HG02970 (cell line): ENCODE results near the gene POC1A.
"Not testable (repeated sequence)": the region's sequence is repeated elsewhere in the genome, so short reads cannot be mapped to it uniquely, and the experiment has no call there.

Source experiments
- ATAC-seq: cut with Tn5 transposase; IDR thresholded peaks from one replicate; pipeline ENCODE4 v1.9.1; 2021; ENCODE audit warnings: mild to moderate bottlenecking, moderate library complexity, moderate number of reproducible peaks; ENCODE audit not compliant: unreplicated experiment, low FRiP score

The POC1A gene

DNA sequence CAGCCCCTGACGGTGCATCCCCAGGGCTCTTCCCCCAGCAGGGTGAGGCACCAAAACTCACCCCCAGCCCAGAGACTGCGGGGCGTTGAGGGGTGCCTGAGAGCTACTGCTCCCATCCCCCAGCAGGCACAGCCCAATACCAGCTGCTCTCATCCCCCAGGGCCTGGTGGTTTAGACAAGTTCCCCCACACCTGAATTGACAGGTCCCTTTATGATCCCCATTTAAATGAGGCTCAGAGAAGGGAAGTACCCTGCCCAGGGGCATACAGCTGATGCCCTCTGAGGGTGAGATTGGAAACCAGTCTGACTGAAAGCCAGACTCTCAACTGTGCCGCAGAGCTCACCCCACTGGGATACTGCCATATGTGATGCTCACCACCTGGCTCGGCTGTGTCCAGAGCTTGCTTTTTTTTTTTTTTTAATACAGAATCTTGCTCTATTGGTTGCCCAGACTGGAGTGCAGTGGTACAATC is 118.0 kb downstream of the POC1A start:
- no peak for ATAC-seq

DNA sequence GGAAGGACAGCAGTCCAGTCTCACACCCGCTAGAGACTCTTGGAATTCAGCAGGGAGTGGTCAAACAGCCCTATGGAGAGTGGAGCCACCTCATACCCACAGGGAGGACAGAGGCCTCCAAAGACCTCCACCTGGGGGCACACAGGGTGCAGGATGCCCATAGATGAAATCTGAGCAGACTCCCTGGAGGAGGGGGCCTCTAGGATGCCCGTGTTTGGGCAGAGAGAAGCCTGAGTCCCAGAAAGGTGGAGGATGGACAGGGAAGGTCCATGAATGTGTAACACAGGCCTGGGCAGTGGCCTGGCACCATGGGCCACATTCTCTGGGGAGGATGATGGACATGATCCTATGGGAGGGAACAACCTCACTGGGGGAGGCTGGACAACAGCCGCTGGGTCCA is 119.6 kb downstream of the POC1A start:
- no peak for ATAC-seq

DNA sequence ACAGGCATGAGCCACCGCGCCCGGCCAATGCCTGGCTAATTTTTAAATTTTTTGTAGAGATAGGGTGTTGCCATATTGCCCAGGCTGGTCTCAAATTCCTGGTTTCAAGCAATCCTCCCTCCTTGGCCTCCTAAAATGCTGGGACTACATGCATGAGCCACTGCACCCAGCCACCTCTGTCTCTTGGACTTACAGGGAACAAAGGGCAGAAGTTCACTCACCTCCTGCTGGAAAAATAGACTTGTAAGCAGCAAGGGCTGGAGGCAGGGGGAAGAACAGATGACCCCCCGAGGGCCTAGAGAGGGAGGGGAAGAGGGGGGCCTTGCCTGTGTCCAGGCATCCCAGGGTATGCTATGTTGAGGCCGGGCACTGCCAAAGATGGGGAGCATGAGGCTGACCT is 120.0 kb downstream of the POC1A start:
- ATAC-seq = no peak

DNA sequence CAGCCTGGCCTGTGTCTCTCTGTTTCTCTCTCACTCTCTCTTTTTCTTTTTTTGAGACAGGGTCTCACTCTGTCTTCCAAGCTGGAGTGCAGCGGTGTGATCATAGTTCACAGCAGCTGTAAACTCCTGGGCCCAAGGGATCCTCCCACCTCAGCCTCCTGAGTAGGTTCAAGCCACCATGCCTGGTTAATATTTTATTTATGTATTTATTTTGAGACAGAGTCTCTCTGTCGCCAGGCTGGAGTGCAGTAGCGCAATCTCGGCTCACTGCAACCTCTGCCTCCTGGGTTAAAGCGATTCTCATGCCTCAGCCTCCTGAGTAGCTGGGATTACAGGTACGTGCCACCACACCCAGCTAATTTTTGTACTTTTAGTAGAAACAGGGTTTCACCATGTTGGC is 120.5 kb downstream of the POC1A start:
- not testable (repeated sequence) for ATAC-seq

DNA sequence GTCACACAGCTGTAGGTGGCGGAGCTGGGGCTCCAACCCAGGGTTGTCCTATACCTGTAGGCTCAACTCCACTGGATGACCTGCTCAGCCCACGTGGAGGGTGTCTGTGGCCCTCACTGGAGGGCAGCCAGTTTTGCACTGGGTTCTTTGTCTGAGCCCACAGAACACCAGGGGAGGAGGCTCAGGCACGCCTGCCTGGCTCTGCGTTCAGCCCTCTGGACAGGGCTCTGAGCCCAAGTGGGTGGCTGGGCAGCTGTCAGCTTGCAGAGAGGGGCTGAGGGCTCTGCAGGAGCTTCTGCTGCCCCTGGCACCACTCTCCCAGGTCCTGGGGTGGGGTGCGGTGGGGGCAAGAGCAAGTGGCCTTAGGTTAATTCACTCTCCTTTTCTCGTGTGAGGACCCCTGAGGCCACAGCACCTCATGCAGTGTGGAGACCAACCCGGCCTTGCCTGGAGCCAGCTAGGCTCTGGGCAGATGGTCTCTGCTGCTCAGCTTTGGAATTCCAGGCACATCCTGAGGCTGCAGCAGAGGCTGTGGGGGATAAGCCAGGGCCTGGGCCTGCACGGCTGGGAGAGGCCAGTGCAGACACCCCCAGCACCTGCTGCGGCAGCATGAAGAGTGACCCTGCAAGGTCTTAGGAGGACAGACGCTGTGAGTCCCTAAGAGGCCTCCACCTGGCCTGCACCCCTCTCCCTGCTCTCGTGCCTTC is 121.4 kb downstream of the POC1A start:
- no peak for ATAC-seq

DNA sequence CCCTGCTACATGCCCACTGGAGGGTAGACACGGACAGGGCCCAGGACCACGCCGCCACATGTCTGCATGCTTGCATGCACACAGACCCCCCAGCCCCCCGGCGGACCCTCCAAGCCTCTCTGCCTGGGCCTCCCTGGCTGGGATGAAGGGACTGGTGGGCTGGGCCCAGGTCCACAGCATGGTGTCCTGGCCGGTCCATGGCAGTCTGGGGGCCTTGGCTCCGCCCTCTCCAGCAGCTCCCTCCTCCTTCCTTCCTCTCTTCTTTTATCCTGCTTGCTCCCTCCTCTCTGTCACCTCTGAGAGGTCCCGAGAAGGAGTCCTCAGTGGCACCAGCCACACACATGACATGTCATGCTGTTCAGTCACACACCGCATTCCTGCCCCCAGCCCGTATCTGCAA is 122.3 kb downstream of the POC1A start:
- no peak for ATAC-seq

DNA sequence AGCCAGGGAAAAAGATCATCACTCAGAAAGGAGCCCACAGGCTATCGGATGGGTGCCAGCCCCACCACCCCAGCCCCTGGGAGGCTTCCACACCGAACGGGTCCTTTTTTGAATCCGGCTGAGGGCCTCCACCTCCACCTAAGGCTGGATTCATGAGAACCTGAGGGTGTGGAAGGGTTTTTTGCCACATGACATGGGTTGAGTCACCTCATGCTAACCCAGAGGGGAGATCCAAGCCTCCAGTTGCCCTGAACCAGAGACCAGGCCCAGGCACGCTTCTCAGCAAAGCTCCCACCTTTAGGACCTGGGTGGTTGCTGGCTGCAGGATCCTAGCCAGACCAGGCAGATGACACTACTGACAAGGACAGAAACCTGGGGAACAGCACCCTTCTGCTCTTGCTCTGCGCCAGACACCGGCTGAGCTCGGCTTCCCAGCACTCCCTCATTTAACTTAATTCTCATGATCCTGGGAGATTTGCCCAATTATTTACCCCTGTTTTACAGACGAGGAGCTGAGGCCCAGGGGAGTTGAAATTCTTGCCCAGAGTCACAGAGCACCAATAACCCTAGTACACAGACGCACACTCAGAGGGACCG is 123.4 kb downstream of the POC1A start:
- ATAC-seq = no peak

DNA sequence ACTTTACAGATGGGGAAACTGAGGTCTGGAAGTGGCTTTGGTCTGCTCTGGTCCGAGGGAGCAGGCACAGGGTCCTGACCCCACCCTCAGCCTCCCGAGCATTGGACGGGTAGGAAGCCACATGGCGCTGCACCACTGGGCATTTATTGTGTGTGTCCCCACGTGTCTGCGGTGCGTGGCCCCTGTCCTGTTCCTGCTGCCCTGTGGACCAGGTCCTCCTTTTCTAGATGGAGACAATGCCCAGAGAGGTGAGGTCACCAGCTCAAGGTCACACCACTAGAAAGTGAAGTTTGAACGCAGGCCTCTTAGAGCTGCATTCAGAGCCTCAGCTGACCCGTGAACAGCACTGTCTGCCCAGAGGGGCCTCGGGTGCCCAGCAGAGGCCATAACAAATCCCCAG is 124.7 kb downstream of the POC1A start:
- no peak for ATAC-seq

DNA sequence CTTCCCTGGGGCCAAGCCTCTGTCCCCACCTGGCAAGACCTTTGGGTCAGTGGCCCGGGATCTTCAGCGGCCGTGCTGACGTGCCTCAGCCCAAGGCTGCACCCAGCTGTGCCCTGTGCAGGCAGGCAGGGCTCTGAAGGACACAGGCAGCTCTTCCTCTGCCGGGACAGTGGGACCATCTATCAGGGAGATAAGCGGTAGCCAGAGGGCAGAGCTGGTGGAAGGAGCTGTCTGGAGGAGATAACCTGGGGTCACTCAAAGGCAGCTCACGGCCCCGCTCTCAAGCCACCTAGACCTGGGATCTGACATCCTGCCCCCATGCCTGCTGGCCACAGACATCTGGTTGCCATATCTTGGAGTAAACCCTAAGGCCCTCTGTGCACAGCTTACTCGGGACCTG is 125.2 kb downstream of the POC1A start:
- no peak for ATAC-seq

DNA sequence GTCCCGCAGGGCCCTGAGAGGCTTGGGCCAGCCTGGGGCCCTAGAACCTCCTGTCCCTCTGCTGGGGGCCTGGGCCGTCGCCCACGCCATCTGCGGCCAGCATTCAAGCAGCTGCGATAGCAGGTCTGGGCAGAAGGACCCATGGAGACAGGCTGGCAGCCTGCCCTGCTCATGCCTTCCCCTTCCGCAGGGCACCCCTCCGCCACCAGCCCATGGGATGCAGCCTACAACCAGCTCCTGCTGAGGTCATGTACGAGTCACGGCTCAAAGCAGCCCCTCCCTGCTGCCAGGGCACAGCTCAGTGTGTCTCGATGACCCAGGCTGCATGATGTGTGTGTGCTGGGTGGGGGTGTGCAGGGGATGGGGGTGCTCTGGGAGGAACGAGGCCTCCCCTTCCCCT is 125.7 kb downstream of the POC1A start:
- ATAC-seq = no peak

DNA sequence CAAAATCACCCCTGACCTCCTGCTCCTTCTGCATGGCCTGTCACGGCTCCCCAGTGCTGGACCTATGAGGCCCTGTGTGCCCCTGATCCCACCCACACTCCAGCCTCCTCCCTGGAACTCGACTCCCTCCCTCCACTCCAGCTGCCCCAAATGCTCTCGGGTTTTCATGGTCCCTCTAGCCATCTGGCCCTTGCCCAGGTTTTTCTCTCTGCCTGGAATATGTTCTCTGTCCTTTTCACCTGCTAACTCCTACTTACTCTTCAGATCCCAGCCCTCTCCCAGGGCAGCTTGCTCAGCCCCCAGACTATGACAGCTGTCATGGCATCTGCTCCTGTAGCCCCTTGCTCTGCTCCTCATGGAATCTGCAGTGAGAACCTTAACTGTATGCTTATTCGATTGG is 128.2 kb downstream of the POC1A start:
- ATAC-seq = no peak

DNA sequence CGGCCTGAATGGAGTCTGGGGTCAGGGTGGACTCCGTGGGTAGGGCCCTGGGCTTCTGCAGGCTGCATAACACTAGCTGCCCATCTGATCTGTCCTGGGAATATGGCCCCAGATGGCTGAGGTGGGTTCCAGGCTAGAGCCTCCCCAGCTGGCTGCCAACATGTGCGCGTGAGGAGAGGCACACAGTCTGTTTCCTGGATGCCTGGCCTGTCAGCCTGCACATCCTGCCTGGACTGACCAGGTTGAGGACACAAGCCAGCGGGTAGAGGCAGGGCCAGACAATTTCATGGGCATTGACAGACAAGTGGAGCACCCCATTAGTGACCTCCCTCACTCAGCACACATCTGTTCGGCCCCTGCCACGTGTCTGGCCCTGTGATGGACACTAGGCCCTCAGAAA is 128.8 kb downstream of the POC1A start:
- no peak for ATAC-seq
